DND-41 (cell line): Measurements from ENCODE around the gene DYNLRB1.

Experiments used
- CTCF ChIP-seq: IDR thresholded peaks from 2 replicates; pipeline ENCODE4 v1.5.1; 2012; ENCODE audit warnings: borderline replicate concordance, low read length, moderate library complexity, mild to moderate bottlenecking; ENCODE audit not compliant: poor library complexity, severe bottlenecking; ENCODE audit errors: extremely low read depth
- EZH2 ChIP-seq: IDR thresholded peaks from 3 replicates; pipeline ENCODE4 v1.6.1; 2012; ENCODE audit warnings: borderline replicate concordance, low read depth, mild to moderate bottlenecking, moderate library complexity, low read length, inconsistent platforms; ENCODE audit not compliant: severe bottlenecking

- no peak for TF ChIP-seq CTCF
- TF ChIP-seq EZH2, result no peak
Measured at GRCh38 chr20:34532756-34533155, 16.5 kb downstream of the DYNLRB1 start.
